ENCODE measurements around the gene TRPM3. TPM values are rescaled to one million over a fixed set of nuclear protein-coding genes. Genes with fewer than 3 reads are reported as not detected.

TRPM3 gene
- total and polyA plus RNA-seq, 2 donors (not counting 1 experiment from before 2014, with no cell fraction given) = not detected

- Histone ChIP-seq H4K20me1 (ENCODE audit: control insufficient read depth, insufficient read depth, low read length, poor library complexity, severe bottlenecking) (no peaks in the 10 kb centered on the region), H3K4me2 (replicated peaks; ENCODE audit: low read depth, low read length, poor library complexity, severe bottlenecking) (no peak overlapping the region), H3K27ac (ENCODE audit: low read length in 2 of 2) (no peak overlapping the region), H3K79me2 (ENCODE audit: control insufficient read depth, insufficient read depth, low read length) (no peaks in the 10 kb centered on the region), H3K9me3 (ENCODE audit: control extremely low read depth in 1 of 3, control insufficient read depth in 2 of 3, insufficient read depth in 1 of 3, low read length in 2 of 3) (no peaks in the 10 kb centered on the region), H3K9ac (ENCODE audit: low read length) (no peak overlapping the region), H3K4me3 (ENCODE audit: control extremely low read depth in 1 of 5, extremely low read depth in 1 of 5, insufficient read depth in 1 of 5, low read depth in 2 of 5, low read length in 4 of 5) (no peak overlapping the region), H3K27me3 (replicated peaks in 1 of 4; ENCODE audit: control extremely low read depth in 1 of 4, control insufficient read depth in 3 of 4, insufficient read depth in 4 of 4, low read length in 3 of 4) (peaks cover 0 to 2% (median 0%) of the 10 kb centered on the region in 4 experiments), H3K36me3 (replicated peaks in 1 of 2; ENCODE audit: control extremely low read depth in 1 of 2, control insufficient read depth in 1 of 2, extremely low read depth in 1 of 2, insufficient read depth in 2 of 2, low read length in 1 of 2) (no peaks in the 10 kb centered on the region), H3K4me1 (ENCODE audit: control insufficient read depth in 2 of 2, insufficient read depth in 2 of 2, low read length in 2 of 2) (no peaks in the 10 kb centered on the region), H2AFZ (ENCODE audit: insufficient read depth, low read depth, low read length, poor library complexity, severe bottlenecking) (no peak overlapping the region)
- ATAC-seq (ENCODE audit: low read depth) (no peak), DNase-seq (no peak)
- H3K27ac Mint-ChIP-seq = no peak overlapping the region
- no peaks in the 10 kb centered on the region for H3K4me1 Mint-ChIP-seq
- WGBS (ENCODE audit: insufficient coverage) = no CpG with 5 or more reads among the region's 1 CpG
- POLR2A ChIA-PET = interaction anchor here (0.6 kb wide), 1 partner anchor 43 kb away, joined by 3 read pairs; no protein-coding TSS in a partner anchor
- H3K4me3 Mint-ChIP-seq = no peak overlapping the region
- intact Hi-C loops (cut with micrococcal nuclease) = no loop called here
- CTCF ChIA-PET = no interaction called here
- H3K27me3 Mint-ChIP-seq = peaks cover 11% of the 10 kb centered on the region
- no peaks in the 10 kb centered on the region for H3K9me3 Mint-ChIP-seq (ENCODE audit: insufficient read depth)
- no peak for TF ChIP-seq EZH2 (IDR thresholded peaks at IDR 0.05; ENCODE audit: borderline replicate concordance, insufficient read depth, low read depth, low read length, poor library complexity, severe bottlenecking)
These were observed 581.9 kb downstream of the TRPM3 start for GRCh38 chr9:70539526-70539925.

DNA sequence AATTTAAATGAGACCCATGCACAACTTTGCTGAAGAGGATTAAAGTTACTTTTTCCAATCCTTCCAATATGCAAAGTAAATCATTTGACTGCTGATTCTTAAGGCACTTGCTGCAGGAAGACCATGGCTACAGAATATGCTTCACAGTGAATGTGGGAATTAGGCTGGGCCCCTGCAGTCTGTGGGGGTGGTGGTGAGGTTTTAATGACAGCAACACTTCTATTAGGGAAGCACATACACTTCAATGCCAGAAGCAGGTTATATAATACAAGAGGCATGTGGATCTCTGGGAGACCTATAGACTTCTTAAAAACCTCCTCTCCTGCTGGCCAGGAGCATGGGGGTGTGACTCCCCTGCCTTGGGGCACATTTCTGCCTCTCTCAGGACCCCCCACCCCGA, 582.4 kb downstream of the TRPM3 start:
- Mint-ChIP-seq H3K9me3 (ENCODE audit: insufficient read depth) (no peaks in the 10 kb centered on the region), H3K27ac (no peak overlapping the region), H3K4me3 (no peak overlapping the region), H3K27me3 (peaks cover 11% of the 10 kb centered on the region), H3K4me1 (no peaks in the 10 kb centered on the region)
- intact Hi-C loops (cut with micrococcal nuclease) = no loop called here
- no peaks in the 10 kb centered on the region for H3K4me1 ChIP-seq (ENCODE audit: control insufficient read depth in 2 of 2, insufficient read depth in 2 of 2, low read length in 2 of 2)
- no peaks in the 10 kb centered on the region for H3K36me3 ChIP-seq (replicated peaks in 1 of 2; ENCODE audit: control extremely low read depth in 1 of 2, control insufficient read depth in 1 of 2, extremely low read depth in 1 of 2, insufficient read depth in 2 of 2, low read length in 1 of 2)
- H3K9me3 ChIP-seq (ENCODE audit: control extremely low read depth in 1 of 3, control insufficient read depth in 2 of 3, insufficient read depth in 1 of 3, low read length in 2 of 3) = no peaks in the 10 kb centered on the region
- no peak overlapping the region for H3K4me3 ChIP-seq (ENCODE audit: control extremely low read depth in 1 of 5, extremely low read depth in 1 of 5, insufficient read depth in 1 of 5, low read depth in 2 of 5, low read length in 4 of 5)
- WGBS (ENCODE audit: insufficient coverage) = 38% methylated on average over 1 of the region's 1 CpG
- peaks cover 0 to 2% (median 0%) of the 10 kb centered on the region in 4 experiments for H3K27me3 ChIP-seq (replicated peaks in 1 of 4; ENCODE audit: control extremely low read depth in 1 of 4, control insufficient read depth in 3 of 4, insufficient read depth in 4 of 4, low read length in 3 of 4)
- no peaks in the 10 kb centered on the region for H3K79me2 ChIP-seq (ENCODE audit: control insufficient read depth, insufficient read depth, low read length)
- H3K27ac ChIP-seq (ENCODE audit: low read length in 2 of 2) = no peak overlapping the region
- ChIA-PET POLR2A (no interaction called here), CTCF (no interaction called here)
- no peak overlapping the region for H3K9ac ChIP-seq (ENCODE audit: low read length)
- ATAC-seq (ENCODE audit: low read depth) (no peak), DNase-seq (no peak)
- H3K4me2 ChIP-seq (replicated peaks; ENCODE audit: low read depth, low read length, poor library complexity, severe bottlenecking) = no peak overlapping the region
- no peak overlapping the region for H2AFZ ChIP-seq (ENCODE audit: insufficient read depth, low read depth, low read length, poor library complexity, severe bottlenecking)
- TF ChIP-seq, protein P1, sequence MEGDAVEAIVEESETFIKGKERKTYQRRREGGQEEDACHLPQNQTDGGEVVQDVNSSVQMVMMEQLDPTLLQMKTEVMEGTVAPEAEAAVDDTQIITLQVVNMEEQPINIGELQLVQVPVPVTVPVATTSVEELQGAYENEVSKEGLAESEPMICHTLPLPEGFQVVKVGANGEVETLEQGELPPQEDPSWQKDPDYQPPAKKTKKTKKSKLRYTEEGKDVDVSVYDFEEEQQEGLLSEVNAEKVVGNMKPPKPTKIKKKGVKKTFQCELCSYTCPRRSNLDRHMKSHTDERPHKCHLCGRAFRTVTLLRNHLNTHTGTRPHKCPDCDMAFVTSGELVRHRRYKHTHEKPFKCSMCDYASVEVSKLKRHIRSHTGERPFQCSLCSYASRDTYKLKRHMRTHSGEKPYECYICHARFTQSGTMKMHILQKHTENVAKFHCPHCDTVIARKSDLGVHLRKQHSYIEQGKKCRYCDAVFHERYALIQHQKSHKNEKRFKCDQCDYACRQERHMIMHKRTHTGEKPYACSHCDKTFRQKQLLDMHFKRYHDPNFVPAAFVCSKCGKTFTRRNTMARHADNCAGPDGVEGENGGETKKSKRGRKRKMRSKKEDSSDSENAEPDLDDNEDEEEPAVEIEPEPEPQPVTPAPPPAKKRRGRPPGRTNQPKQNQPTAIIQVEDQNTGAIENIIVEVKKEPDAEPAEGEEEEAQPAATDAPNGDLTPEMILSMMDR (IDR thresholded peaks at IDR 0.05) = no peak
- TF ChIP-seq EZH2 (IDR thresholded peaks at IDR 0.05; ENCODE audit: borderline replicate concordance, insufficient read depth, low read depth, low read length, poor library complexity, severe bottlenecking) = no peak
- H4K20me1 ChIP-seq (ENCODE audit: control insufficient read depth, insufficient read depth, low read length, poor library complexity, severe bottlenecking) = no peaks in the 10 kb centered on the region
